Astrocyte of the cerebellum (primary cell): ENCODE data around the gene MTHFSD.

Source experiments
- DNase-seq: peaks from one replicate; pipeline ENCODE4 v3.0.0-alpha.2; 2011; ENCODE audit warnings: low read depth
- H3K4me3 ChIP-seq: 2 replicates; pipeline ENCODE4 v1.5.1; 2011; ENCODE audit warnings: mild to moderate bottlenecking, low read depth, low read length, moderate library complexity
- in situ Hi-C: cut with HindIII; loops from 2 replicates; pipeline ENCODE4 v1.10.0; 2017; ENCODE audit warnings: low sequenced_read_pairs
- TF ChIP-seq, protein P1 (sequence below): IDR thresholded peaks from 2 replicates; pipeline ENCODE4 v1.5.1; 2012; ENCODE audit warnings: low read length, low read depth, moderate library complexity, mild to moderate bottlenecking; ENCODE audit errors: missing control alignments

The MTHFSD gene

DNA sequence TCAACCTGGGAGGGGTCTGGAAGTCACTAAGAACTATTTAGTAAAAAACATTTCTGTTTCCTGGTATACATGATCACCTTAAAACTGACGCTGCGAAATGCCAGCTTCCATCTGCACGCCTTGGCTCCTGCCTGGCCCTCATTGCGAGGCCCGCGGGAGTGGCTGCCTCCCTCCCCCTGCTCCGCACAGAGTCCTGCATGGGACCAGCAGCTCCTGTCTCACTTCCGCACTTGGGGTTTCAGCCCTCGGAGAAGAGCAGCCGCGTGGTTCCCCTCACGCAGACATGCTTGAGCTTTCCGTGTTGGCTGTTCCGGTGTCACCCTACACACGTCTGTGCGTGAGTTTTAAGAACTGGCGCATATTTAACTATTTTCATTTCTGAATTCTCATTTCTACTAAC lies 18.4 kb downstream of the MTHFSD start:
- no peak for DNase-seq
- in situ Hi-C loops: no loop called here
- TF ChIP-seq, protein P1, sequence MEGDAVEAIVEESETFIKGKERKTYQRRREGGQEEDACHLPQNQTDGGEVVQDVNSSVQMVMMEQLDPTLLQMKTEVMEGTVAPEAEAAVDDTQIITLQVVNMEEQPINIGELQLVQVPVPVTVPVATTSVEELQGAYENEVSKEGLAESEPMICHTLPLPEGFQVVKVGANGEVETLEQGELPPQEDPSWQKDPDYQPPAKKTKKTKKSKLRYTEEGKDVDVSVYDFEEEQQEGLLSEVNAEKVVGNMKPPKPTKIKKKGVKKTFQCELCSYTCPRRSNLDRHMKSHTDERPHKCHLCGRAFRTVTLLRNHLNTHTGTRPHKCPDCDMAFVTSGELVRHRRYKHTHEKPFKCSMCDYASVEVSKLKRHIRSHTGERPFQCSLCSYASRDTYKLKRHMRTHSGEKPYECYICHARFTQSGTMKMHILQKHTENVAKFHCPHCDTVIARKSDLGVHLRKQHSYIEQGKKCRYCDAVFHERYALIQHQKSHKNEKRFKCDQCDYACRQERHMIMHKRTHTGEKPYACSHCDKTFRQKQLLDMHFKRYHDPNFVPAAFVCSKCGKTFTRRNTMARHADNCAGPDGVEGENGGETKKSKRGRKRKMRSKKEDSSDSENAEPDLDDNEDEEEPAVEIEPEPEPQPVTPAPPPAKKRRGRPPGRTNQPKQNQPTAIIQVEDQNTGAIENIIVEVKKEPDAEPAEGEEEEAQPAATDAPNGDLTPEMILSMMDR: no peak
- no peak overlapping the region for H3K4me3 ChIP-seq

DNA sequence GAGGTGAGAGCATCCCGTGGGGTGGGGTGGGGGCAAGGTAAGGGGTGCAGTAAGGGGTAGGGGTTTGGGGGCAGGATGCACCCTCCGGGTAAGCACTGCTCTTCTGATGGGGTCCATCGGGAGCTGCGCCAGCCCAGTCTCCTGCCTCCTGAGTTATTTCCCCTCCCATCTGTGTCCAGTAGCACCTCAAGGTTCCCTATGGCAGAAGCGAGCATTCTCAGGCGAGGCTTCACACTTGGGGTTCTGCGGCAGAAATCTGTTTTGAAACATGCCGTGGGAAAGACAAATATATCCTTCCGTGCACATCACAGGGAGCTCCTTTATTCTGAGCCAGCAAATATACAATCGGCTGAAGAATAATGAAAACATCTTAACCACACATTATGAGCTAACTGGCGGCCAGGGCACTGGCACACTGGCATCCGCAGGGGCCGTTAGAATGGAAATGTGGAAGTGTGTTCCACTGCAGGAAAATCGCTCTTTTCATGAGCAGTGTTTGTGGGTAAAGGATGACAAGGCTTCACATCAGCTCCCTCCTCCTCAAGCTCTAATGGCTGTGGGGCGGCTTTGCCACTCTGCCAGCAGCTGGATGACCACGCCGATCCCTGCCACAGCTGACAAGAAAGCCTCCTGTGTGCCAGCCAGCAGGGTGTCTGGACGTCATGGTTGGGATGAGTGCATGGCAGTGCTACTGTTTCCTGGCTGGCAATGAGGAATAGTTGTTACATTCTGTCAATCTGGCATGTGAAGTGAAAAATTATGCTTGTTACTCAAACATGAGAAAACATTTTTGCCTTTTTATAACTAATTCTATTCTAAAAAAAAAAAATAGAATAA lies 20.0 kb downstream of the MTHFSD start:
- in situ Hi-C loops: no loop called here
- peak; percentile 59 for DNase-seq
- H3K4me3 ChIP-seq: no peak overlapping the region
- TF ChIP-seq, protein P1: no peak

DNA sequence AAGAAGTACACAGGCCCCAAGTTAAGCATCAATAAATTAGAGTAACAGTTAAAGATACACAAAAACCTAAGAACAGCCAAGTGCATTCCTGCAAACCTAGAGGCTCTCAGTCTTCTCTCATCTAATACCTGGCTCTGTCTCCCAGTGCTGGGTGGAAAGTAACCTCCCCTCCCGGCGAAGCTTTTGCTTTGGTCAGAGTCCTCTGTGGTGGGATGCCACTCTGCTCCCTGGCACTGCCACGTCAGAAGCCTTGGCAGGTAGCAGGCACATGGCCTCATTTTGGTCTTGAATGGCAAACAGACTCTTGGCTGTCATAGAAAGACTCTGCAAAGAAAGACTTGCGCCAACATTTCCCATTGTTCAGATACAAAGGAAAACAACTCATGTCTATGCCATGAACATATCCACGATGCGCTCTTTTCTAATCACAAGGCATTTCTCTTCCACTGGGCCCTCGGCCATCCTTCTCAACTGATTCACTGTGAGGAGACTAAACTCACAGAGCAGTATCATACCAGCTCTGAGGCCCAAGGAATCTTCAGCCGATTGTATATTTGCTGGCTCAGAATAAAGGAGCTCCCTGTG lies 21.2 kb downstream of the MTHFSD start:
- TF ChIP-seq, protein P1: no peak
- in situ Hi-C loops: no loop called here
- H3K4me3 ChIP-seq: no peak overlapping the region
- no peak for DNase-seq

DNA sequence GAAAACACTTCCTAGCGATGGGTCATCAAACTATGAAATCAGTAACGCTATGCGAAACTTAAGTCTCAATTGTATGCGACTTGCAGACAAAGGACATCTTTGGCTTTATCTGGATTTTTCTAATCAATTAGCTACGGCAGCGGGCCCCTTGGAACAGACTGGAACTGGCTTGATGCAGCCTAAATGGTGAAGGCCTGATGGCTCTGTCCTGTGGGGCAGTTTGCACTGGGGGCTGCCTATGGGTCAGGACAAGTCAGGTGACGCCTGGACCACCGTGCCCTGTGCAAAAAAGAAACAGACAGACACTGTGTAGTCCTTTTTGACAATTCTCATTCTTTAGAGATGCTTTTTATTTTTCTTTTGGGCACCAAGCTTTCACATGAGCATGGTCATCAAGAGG lies 22.0 kb downstream of the MTHFSD start:
- no peak for DNase-seq
- no peak overlapping the region for H3K4me3 ChIP-seq
- TF ChIP-seq, protein P1: no peak
- in situ Hi-C loops: no loop called here

DNA sequence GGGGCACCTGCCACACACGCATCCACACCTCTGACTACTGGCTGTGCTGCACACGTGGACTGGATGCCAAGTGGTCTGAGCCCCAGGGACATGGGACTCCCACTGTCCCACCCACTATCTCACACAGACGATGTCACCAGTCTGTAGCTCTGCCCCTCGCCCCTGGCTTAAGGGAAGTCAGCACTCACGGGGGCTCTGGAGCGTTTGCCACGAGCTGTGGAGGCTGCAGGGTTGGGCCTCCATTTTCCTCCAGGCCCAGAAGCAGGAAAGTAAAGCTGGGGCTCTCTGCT lies 22.6 kb downstream of the MTHFSD start:
- in situ Hi-C loops: no loop called here
- TF ChIP-seq, protein P1: no peak
- no peak for DNase-seq
- no peak overlapping the region for H3K4me3 ChIP-seq

DNA sequence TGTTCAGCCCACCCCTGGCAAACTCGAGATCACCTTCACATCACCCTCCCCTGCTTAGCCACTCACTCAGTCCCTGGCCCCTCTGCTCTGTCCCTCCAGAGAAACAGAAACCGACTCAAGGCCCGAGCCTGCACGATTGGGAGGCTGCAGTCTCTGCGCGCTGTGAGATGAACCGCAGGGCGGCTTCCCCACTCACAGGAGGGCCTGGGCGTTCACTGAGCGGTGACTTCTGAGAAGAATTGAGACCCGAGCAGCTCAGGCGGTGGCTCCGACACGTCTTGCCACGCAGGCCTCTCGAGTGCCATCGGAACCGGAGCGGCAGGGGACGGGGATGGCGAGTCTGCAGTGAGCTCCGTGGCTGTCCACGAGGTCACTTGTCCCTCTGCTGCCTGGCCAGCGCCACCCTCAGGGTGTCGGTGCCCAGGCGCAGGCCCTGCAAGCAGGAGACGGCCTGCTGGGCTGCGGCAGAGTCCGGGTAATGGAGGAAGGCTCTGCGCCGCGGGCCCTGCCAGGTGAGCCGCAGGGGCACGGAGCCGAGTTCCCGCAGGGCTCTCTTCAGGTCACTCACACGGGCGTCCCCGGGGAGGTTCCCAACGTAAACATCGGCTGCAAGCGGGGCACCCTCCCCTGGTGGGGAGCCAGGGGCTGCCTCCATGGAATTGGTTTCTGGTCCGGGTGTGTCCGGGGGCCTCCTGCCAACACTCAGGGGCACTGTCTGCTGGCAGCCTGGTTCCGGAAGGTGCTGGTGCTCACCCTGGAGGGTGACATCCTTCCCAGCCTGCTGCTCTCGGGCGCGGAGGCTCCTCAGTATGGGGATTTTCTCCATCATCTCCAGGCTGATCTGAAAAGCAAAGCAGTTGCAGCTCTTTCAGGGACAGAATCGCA lies 23.2 kb downstream of the MTHFSD start:
- TF ChIP-seq, protein P1: no peak
- in situ Hi-C loops: no loop called here
- H3K4me3 ChIP-seq: no peak overlapping the region
- no peak for DNase-seq
